Stimulated activated CD8-positive, alpha-beta memory T cell treated with anti-CD3 and anti-CD28 coated beads, Interleukin-12 subunit alpha, Interleukin-12 subunit beta, amount 100 ng/mL, for 24 hours (primary cell): ENCODE data around the gene TMEM147.

Source experiments
- DNase-seq: peaks from one replicate; pipeline ENCODE4 v3.0.0-alpha.2; 2020; ENCODE audit errors: extremely low read depth

The TMEM147 gene

DNA sequence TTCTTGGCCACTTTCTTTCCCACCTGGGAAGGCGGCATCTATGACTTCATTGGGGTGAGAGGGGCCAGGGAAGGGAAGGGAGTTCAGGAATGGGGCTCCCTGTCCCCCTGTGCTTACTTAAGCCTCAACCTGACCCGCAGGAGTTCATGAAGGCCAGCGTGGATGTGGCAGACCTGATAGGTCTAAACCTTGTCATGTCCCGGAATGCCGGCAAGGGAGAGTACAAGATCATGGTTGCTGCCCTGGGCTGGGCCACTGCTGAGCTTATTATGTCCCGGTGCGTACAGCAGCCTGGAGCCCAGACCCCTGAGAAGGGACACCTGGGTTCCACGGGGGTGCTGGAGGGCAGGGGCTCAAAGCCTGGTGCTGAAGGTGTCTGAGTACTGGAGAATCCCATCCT is 1.1 kb downstream of the TMEM147 start:
- no peak for DNase-seq

GRCh38 chr19:35549174-35549788 is 3.9 kb downstream of the TMEM147 start:
- DNase-seq: no peak

DNA sequence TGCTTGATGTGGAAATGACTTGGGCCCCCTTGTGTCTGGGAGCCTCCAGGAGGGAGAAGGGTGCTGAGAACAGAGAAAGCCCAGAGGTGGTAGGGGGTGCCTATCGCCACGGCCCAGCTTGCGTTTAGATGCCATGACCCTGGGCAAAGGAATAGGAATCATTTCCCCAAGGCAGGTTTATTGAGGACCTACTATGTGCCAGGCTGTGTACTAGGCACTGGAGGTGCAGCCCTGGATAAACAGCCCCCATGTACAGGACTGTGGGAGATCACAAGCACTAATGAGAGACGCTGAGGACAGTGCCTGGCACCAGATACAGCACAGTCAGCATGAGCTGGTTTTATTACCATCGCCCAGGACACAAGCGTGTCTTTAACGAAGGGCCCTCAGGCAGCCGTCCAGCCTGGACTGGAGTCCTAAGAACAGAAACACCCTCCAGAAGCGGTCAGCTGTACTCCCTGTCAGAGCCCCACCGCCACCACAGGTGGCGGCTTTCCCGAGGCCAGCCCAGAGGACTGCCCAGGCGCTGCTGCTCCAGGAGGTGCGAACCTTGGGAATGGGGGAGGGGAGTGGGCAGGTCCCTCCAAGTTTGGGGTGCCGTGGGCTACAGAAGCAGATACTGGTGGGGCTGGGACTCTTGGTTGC is 4.6 kb downstream of the TMEM147 start:
- no peak for DNase-seq

- DNase-seq: no peak
Observed at GRCh38 chr19:35551091-35551810, 5.8 kb downstream of the TMEM147 start.

- DNase-seq: no peak
Observed at GRCh38 chr19:35552534-35553384, 7.3 kb downstream of the TMEM147 start.

DNA sequence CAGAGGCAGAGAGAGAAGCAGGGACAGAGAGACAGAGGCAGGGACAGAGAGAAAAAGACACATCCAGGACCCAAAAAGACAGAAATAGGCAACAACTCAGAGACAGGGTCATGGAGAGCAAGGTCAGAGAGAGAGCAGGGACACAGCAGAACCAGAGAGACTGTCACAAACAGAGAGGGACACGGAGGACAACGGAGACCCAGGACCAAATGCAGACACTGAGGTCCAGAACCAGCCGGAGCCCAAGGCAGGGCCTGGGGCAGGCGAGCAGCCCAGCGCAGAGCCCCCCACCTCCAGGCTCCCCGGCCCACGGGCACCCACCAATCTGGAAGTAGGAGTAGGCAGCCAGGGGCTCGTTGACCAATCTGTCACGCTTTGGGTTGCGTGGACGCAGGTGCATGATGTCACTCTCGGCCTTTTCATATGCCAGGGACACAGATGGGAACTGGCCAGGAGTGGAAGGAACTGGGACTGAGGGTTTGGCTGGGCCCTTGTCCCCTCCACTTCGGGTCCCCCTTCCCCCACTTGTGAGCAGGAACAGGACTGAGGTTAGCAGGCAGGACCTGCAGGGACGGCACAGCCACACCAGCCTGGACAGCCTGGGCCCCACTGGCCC is 8.1 kb downstream of the TMEM147 start:
- DNase-seq: no peak

DNA sequence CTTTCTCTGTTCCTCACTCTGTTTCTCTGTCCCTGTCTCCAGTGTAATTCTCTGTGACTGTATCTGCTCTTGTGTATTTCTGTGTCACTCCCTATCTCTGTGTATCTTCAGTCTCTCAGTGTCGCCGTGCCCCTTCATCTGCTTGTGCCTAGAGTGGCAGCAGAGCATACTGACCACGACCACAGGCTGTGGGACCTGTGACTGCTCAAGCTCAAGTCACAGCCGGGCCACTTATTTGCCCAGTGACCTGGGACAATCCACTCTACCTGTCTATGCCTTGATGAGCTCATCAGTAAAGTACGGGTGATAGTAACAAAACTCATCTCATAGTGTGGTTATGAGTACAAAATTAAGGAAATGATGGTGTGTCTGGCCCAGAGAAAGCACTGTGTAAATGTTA is 8.7 kb downstream of the TMEM147 start:
- DNase-seq: no peak

DNA sequence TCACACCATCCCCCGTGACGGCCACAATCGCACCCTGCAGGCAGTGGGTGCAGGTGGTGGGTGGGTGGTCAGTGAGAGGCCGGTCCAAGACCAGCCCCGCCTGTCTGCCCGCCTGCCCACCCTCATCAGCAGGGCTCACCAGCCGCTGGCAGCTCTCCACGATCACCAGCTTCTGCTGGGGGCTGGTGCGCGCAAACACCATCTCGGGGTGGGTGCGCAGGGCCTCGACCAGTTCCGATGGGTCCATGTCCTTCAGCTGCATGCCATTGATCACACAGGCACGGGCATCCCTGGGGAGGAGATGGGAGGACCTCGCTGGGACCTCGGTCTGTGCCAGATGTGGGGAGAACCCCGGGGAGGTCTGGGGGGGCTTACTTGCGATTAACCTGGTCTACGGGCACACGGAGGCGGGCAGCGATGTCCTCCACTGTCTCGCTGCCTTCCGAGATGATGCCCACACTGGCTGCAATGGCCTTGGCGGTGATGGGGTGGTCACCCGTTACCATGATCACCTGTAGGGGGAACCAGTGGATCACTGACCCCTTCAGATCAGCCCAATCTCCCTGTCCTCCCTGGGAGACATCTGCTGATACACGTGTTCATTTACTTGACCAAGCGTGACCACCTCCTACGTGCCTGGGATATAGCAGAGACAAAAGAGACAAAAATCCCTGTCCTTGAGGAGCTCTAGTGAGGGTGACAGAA is 10.0 kb downstream of the TMEM147 start:
- no peak for DNase-seq

DNA sequence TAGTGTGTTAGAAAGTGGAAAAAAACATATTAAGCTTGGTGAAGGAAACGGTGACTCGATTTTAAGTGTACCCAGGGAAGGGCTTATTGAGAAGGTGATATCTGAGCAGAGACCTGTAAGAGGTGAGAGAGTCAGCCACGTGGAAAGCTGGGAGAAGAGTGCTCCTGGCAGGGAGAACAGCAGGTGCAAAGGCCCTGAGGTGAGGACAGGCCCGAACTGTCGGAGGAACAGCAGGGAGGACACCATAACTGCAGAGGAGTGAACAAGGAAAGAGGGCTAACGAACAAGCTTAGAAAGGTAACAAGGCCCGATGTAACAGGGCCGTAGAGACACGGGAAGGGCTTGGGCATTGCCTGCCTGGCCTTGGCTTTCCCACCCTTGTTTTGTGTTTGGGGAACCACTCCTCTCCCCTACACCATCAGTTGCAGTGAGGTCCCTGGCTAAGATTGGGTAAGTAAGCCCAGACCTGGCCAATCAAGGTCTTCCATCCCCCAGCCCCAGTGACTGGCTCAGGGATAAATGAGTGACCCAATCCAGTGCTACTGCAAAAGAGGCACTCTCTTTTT is 10.7 kb downstream of the TMEM147 start:
- DNase-seq: no peak

DNA sequence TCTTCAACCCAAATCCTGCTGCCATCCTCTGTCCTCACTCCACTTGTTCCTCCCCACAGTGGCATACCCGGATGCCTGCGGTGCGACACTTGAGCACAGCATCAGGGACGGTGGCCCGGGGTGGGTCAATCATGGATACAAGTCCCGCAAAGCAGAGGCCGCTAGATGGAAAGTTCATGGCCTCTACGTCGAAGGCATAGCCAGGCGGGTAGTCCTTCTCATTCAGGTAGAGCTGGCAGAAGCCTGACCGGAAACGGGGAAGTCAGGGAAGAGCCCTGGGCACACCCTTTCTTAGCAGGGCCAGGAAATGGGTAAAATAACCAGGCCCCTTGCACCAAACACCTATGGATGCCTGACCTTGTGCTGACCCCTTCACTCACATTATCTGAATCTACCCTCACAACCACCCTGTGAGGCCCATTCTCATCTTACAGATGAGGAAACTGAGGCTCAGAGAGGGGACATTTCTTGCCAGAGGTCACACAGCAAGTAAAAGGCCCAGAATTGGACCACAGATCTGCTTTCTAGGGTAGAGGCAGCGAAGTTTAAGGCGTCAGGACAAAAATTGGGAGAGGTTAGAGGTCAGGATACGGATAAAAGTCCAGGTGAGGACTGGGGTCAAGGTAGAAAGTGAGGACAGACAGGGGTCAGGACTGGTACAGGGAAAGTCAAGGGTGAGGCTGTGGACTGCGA is 11.6 kb downstream of the TMEM147 start:
- DNase-seq: no peak

- DNase-seq: no peak
Observed at GRCh38 chr19:35557539-35558399, 12.3 kb downstream of the TMEM147 start.

DNA sequence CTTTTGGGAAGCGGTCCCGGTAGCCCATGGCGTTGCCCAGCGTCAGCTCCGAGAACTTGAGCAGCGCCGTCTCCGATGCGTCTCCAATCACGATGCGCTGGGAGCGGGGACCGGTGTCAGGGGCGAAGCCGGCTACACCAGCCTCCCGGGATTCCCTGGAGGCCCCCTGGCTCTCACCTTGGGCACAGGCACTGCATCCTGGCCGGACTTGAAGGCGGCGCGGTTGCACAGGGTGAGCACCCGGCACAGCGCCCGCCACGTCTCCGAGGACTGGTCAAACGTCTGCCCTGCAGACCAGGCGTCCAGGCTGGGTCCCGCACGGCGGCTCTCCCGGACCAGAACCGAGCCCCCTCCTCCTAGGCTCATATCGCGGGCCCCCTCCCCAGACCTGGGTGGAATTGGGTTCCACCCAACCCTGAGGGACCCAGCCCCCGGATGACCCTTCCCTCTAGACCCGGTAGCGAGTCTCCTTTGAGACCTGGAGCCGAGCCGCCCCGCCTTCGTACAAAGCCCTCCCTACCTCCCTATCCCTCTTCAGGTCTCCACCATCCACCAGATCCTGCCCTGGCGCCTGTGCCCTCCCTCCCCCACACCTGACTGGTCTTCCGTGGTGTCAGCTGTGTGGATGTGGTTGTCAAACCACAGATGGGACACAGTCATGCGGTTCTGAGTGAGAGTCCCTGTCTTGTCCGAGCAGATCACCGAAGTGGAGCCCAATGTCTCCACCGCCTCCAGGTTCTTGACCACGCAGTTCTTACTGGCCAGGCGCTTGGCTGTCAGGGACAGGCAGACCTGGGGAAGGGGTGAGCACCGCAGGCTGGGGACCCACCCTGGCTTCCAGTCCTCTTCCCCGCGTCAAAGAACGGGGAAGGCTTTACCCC is 13.2 kb downstream of the TMEM147 start:
- DNase-seq: no peak

- DNase-seq: no peak
Observed at GRCh38 chr19:35559281-35559659, 13.8 kb downstream of the TMEM147 start.

DNA sequence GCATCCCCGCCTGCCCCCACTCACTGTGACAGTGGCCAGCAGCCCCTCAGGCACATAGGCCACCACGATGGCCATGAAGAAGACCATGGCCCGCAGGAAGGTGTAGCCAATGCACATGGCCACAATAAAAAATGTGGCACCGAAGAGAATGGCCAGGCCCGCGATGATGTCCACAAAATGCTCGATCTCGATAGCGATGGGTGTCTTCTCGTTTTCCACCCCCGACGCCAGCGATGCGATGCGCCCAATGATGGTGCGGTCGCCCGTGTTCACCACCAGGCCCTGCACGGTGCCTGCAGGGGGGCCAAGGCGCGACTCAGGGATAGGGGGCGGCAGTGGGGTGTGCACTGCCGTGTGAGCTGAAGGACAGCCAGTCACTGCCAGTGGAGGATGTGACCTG is 14.4 kb downstream of the TMEM147 start:
- no peak for DNase-seq

DNA sequence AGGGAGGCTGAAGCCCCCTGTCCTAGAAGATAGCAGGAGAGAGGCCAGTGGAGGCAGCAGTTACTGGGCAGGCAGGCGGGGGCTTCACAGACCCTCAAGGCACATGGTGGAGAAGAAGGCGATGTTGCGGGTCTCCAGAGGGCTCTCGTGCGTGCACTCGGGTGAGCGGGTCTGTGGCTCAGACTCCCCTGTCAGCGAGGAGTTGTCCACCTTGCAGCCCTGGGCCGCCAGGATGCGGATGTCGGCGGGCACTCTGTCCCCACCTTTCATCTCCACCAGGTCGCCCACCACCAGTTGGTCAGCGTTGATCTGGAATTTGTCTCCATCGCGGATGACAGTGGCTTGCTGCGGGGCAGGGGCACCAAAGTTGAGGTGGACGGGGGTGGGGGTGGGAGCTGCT is 14.8 kb downstream of the TMEM147 start:
- DNase-seq: no peak

DNA sequence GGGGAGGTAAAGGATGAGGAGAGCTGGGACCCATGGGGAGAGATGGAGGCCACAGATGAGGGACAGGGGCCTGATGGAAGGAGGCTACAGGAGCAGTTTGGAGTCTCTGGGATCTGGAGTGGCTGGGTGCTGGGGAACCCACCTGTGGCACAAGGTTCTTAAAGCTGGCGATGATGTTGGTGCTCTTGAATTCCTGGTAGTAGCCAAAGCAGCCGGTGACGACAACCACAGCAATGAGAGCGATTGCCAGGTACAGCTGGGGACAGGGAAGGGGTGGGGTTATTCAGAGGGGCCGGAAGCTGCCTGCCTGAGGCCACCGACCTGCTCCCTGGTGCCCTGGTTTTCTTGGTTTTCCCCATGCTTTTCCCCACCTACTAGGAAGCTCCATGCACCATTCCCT is 15.3 kb downstream of the TMEM147 start:
- no peak for DNase-seq

GRCh38 chr19:35561436-35561835 is 16.0 kb downstream of the TMEM147 start:
- no peak for DNase-seq

DNA sequence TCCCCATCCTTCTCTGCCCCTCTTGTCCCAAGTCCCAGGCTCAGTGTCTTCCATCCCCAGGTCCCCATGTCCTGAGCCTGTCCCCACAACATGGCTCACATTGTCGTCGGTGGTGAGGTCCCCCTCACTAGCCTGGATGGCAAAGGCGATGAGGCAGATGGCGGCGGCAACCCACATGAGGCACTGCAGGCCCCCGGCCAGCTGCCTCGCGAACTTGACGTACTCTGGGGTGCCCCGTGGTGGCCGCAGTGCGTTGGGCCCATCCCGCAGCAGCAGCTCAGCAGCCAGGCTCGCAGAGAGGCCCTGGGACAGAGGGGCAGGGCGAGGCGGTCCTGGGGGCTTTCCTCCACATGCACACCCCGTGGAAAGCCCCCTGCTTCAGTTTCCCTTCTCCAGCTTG is 16.9 kb downstream of the TMEM147 start:
- no peak for DNase-seq
